ENCODE measurements around the gene SMAD3. TPM values are rescaled to one million over a fixed set of nuclear protein-coding genes. Genes with fewer than 3 reads are reported as not detected.
"Not testable (repeated sequence)": the region's sequence is repeated elsewhere in the genome, so short reads cannot be mapped to it uniquely, and the experiment has no call there.

Gene SMAD3
- total and polyA plus RNA-seq, 5 donors = 9.9 to 40.5 (median 29.2) TPM

DNA sequence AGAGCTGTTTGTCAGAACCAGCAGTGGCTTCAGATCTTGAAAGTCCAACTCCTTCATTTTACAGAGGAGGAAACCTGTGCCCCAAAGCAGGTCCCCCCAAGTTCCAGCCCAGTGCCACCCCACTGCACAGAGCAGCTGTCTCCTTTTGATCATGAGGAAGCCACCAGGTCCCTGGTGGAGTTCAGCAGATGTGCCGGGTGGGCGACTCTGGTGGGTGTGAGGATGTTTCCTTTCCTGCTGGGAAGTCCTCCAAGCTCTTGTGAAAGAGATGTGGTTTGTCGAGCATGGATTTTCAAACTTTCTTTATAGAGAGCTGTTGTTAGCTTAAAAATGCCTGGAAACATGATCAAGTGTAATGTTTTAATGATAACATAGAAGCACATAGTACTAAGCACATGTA is 52.0 kb downstream of the SMAD3 start:
- peaks cover 24% of the 10 kb centered on the region for H3K4me1 ChIP-seq (ENCODE audit: control insufficient read depth, insufficient read depth, low read length)
- intact Hi-C loops (cut with DNase I) = no loop called here
- no peak for DNase-seq
- no peak overlapping the region for H3K27ac ChIP-seq (ENCODE audit: low read length)
- no peaks in the 10 kb centered on the region for H3K9me3 ChIP-seq (ENCODE audit: control insufficient read depth, low read length)
- ATAC-seq = no peak
- H3K27me3 ChIP-seq (ENCODE audit: control insufficient read depth, insufficient read depth) = no peaks in the 10 kb centered on the region
- 30% methylated on average over 3 of the region's 3 CpGs for WGBS
- no peak overlapping the region for H3K4me3 ChIP-seq (ENCODE audit: low read length)

DNA sequence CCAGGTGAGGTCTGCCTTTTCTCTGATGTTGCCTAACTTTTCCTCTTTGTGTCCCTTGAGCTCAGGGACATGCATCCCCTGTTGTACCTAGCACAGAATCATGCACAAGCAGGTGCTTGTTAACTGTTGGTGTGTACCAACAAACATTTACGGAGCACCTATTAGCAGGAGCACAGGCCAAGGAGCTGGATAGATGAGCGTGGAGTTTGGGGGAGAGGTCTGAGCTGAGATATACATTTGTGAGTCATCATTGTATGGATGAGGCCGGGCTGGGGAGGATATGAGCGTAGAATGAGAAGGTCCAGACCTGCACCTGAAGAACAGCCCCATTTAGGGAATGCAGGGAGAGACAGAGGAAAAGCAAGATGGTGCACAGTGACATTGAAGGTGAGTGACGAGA is 53.4 kb downstream of the SMAD3 start:
- Histone ChIP-seq H3K4me3 (ENCODE audit: low read length) (no peak overlapping the region), H3K4me1 (ENCODE audit: control insufficient read depth, insufficient read depth, low read length) (peaks cover 24% of the 10 kb centered on the region), H3K27me3 (ENCODE audit: control insufficient read depth, insufficient read depth) (no peaks in the 10 kb centered on the region), H3K27ac (ENCODE audit: low read length) (no peak overlapping the region), H3K9me3 (ENCODE audit: control insufficient read depth, low read length) (no peaks in the 10 kb centered on the region)
- no peak for DNase-seq
- 98% methylated on average over 5 of the region's 5 CpGs for WGBS
- no peak for ATAC-seq
- intact Hi-C loops (cut with DNase I) = no loop called here

DNA sequence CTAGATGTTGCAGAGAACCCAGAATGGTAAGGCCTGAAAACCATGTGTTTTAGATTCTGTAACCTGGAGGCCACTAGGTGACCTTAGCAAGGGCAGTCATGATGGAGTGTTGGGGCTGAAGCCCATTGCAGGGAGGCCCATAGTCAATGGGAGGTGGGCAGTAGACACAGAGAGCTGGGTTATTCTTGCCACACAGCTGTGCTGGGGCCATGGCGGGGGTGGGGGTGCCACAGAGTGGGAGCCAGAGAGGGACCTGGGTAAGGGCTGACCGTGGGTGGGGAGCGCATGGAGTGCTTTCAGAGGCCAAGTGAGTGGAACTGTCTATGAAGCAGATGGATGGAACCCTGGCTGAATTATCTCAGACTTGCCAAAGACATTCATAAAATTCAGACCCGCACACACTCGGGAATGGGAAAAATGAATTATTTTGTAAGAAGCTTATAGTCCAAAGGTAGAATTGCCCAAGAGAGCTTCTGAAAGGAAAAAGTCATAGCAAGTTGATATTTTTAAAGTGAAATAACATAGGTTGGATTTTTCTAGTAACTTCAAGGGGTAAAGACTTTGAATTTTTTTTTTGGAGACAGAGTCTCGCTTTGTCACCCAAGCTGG is 53.9 kb downstream of the SMAD3 start:
- intact Hi-C loops (cut with DNase I) = no loop called here
- H3K27me3 ChIP-seq (ENCODE audit: control insufficient read depth, insufficient read depth) = no peaks in the 10 kb centered on the region
- no peaks in the 10 kb centered on the region for H3K9me3 ChIP-seq (ENCODE audit: control insufficient read depth, low read length)
- DNase-seq (no peak), ATAC-seq (no peak)
- WGBS = 96% methylated on average over 6 of the region's 6 CpGs
- H3K27ac ChIP-seq (ENCODE audit: low read length) = no peak overlapping the region
- peaks cover 24% of the 10 kb centered on the region for H3K4me1 ChIP-seq (ENCODE audit: control insufficient read depth, insufficient read depth, low read length)
- no peak overlapping the region for H3K4me3 ChIP-seq (ENCODE audit: low read length)

- no peak overlapping the region for H3K4me3 ChIP-seq (ENCODE audit: low read length)
- H3K4me1 ChIP-seq (ENCODE audit: control insufficient read depth, insufficient read depth, low read length) = peaks cover 27% of the 10 kb centered on the region
- H3K27ac ChIP-seq (ENCODE audit: low read length) = peak overlapping the region; percentile 40
- DNase-seq (no peak), ATAC-seq (no peak)
- H3K27me3 ChIP-seq (ENCODE audit: control insufficient read depth, insufficient read depth) = no peaks in the 10 kb centered on the region
- intact Hi-C loops (cut with DNase I) = loop anchor here in 1 of 4 donors (10.0 kb wide), 1 partner anchor 55 kb away; the partner anchor contains the start of gene SMAD3
- H3K9me3 ChIP-seq (ENCODE audit: control insufficient read depth, low read length) = no peaks in the 10 kb centered on the region
- WGBS = 64% methylated on average over 9 of the region's 9 CpGs
Observed at GRCh38 chr15:67120009-67120838, 54.8 kb downstream of the SMAD3 start.

GRCh38 chr15:67120839-67121643 is 55.6 kb downstream of the SMAD3 start:
- Histone ChIP-seq H3K4me1 (ENCODE audit: control insufficient read depth, insufficient read depth, low read length) (peaks cover 28% of the 10 kb centered on the region), H3K27me3 (ENCODE audit: control insufficient read depth, insufficient read depth) (no peaks in the 10 kb centered on the region), H3K9me3 (ENCODE audit: control insufficient read depth, low read length) (no peaks in the 10 kb centered on the region), H3K4me3 (ENCODE audit: low read length) (no peak overlapping the region), H3K27ac (ENCODE audit: low read length) (peak overlapping the region; percentile 40)
- intact Hi-C loops (cut with DNase I) = loop anchor here in 1 of 4 donors (10.0 kb wide), 1 partner anchor 56 kb away; the partner anchor contains the start of gene SMAD3
- DNase-seq = peak; percentile 95 to 97 (median 97)
- peak; percentile 93 to 95 for ATAC-seq
- WGBS = 12% methylated on average over 27 of the region's 27 CpGs

GRCh38 chr15:67121644-67122605 is 56.5 kb downstream of the SMAD3 start:
- no peaks in the 10 kb centered on the region for H3K27me3 ChIP-seq (ENCODE audit: control insufficient read depth, insufficient read depth)
- 70% methylated on average over 10 of the region's 10 CpGs for WGBS
- DNase-seq (peak in 1 of 3 donors; percentile 33), ATAC-seq (peak in 1 of 2 donors; percentile 1)
- peak overlapping the region; percentile 73 for H3K27ac ChIP-seq (ENCODE audit: low read length)
- no peak overlapping the region for H3K4me3 ChIP-seq (ENCODE audit: low read length)
- no peaks in the 10 kb centered on the region for H3K9me3 ChIP-seq (ENCODE audit: control insufficient read depth, low read length)
- intact Hi-C loops (cut with DNase I) = loop anchor here in 1 of 4 donors (10.0 kb wide), 1 partner anchor 57 kb away; the partner anchor contains the start of gene SMAD3
- peaks cover 27% of the 10 kb centered on the region for H3K4me1 ChIP-seq (ENCODE audit: control insufficient read depth, insufficient read depth, low read length)

DNA sequence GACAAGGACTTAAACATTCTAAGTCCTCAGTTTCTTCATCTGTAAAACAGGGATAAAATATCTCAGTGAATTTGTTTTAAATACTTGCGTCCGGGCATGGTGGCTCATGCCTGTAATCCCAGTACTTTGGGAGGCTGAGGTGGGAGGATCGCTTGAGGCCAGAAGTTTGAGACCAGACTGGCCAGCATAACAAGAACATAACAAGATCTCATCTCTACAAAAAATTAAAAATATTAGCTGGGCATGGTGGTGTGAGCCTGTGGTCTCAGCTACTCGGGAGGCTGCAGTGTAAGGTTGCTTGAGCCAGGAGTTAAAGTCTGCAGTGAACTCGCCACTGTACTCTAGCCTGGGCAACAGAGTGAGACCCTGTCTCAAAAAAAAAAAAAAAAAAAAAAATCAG is 57.4 kb downstream of the SMAD3 start:
- not testable (repeated sequence) for H3K27ac ChIP-seq (ENCODE audit: low read length); ATAC-seq; H3K4me3 ChIP-seq (ENCODE audit: low read length); H3K9me3 ChIP-seq (ENCODE audit: control insufficient read depth, low read length); DNase-seq; H3K27me3 ChIP-seq (ENCODE audit: control insufficient read depth, insufficient read depth)
- H3K4me1 ChIP-seq (ENCODE audit: control insufficient read depth, insufficient read depth, low read length) = peaks cover 35% of the 10 kb centered on the region
- WGBS = 80% methylated on average over 5 of the region's 5 CpGs
- intact Hi-C loops (cut with DNase I) = loop anchor here in 1 of 4 donors (10.0 kb wide), 1 partner anchor 58 kb away; the partner anchor contains the start of gene SMAD3

- H3K9me3 ChIP-seq (ENCODE audit: control insufficient read depth, low read length); ATAC-seq; H3K27ac ChIP-seq (ENCODE audit: low read length); H3K27me3 ChIP-seq (ENCODE audit: control insufficient read depth, insufficient read depth); H3K4me3 ChIP-seq (ENCODE audit: low read length); DNase-seq: not testable (repeated sequence)
- intact Hi-C loops (cut with DNase I) = loop anchor here in 1 of 4 donors (10.0 kb wide), 1 partner anchor 58 kb away; the partner anchor contains the start of gene SMAD3
- WGBS = 91% methylated on average over 8 of the region's 8 CpGs
- H3K4me1 ChIP-seq (ENCODE audit: control insufficient read depth, insufficient read depth, low read length) = peaks cover 32% of the 10 kb centered on the region
Observed at GRCh38 chr15:67123291-67123690, 57.9 kb downstream of the SMAD3 start.

GRCh38 chr15:67124111-67124510 is 58.7 kb downstream of the SMAD3 start:
- ATAC-seq = no peak
- peak overlapping the region; percentile 19 for H3K27ac ChIP-seq (ENCODE audit: low read length)
- DNase-seq = no peak
- H3K4me3 ChIP-seq (ENCODE audit: low read length) = no peak overlapping the region
- intact Hi-C loops (cut with DNase I) = loop anchor here in 1 of 4 donors (10.0 kb wide), 1 partner anchor 59 kb away; the partner anchor contains the start of gene SMAD3
- WGBS = 83% methylated on average over 3 of the region's 3 CpGs
- H3K27me3 ChIP-seq (ENCODE audit: control insufficient read depth, insufficient read depth) = no peaks in the 10 kb centered on the region
- H3K4me1 ChIP-seq (ENCODE audit: control insufficient read depth, insufficient read depth, low read length) = peaks cover 32% of the 10 kb centered on the region
- H3K9me3 ChIP-seq (ENCODE audit: control insufficient read depth, low read length) = no peaks in the 10 kb centered on the region

Data from right cardiac atrium (tissue), 5 donors.